Measurements from ENCODE around the gene PSMA7.

PSMA7 gene

DNA sequence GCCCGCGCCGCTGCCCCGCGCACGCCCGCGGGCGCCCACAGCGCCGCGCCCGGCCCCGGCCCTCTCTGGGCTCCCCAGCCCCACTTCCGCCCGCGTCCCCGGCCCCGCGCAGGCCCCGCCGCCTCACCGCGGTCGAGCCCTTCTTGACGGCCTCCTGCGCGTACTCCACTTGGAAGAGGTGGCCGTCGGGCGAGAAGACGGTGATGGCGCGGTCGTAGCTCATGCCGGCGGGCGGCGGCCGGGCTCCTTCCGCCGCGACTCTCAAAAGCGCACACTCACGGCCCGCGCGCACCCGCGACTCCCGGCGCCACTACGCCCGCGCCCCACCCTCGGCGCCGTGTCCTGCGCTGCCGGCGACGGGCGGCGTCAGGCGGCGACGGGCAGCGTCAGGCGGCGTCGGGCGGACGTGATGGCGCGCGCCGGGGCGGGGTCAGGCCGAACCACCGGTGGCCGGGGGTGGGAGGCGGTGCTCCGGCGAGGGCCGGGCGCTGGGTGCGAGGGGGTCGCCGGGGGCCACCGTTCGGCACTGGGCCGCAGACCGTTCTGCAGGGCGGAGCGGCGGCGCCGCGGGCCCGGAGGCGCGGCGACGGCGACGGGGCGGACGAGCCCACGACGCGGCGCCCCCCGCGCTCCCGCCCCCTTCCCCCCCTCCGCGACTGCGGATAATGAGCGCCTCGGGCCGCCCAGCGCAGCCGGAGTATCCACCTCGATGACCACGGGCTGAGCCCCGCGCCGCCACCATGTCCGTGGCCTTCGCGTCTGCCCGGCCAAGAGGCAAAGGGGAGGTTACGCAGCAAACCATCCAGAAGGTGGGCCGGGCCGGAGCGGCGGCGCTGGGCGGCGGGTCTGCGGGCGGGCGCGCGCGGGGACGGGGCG lies at the start of gene PSMA7, which contains the start of gene SS18L1:
TSS of gene PSMA7 (minus strand) at position 314 of the 876 bp plus-strand sequence. CDS start at position 223, 91 bp downstream.
TSS of gene SS18L1 (plus strand) at position 689 of the 876 bp plus-strand sequence. CDS start at position 741, 52 bp downstream.
- DNase-seq = peak; percentile 68 to 93

GRCh38 chr20:62192635-62193034 lies 49.4 kb upstream of the PSMA7 start:
- no peak for DNase-seq

- DNase-seq = no peak
Measured at GRCh38 chr20:62191781-62192559, 48.8 kb upstream of the PSMA7 start.

GRCh38 chr20:62190639-62191411 lies 47.6 kb upstream of the PSMA7 start:
- DNase-seq = no peak

- DNase-seq = no peak
Measured at GRCh38 chr20:62186887-62187866, 44.0 kb upstream of the PSMA7 start.

- DNase-seq = no peak
Measured at GRCh38 chr20:62186096-62186426, 42.9 kb upstream of the PSMA7 start.

DNA sequence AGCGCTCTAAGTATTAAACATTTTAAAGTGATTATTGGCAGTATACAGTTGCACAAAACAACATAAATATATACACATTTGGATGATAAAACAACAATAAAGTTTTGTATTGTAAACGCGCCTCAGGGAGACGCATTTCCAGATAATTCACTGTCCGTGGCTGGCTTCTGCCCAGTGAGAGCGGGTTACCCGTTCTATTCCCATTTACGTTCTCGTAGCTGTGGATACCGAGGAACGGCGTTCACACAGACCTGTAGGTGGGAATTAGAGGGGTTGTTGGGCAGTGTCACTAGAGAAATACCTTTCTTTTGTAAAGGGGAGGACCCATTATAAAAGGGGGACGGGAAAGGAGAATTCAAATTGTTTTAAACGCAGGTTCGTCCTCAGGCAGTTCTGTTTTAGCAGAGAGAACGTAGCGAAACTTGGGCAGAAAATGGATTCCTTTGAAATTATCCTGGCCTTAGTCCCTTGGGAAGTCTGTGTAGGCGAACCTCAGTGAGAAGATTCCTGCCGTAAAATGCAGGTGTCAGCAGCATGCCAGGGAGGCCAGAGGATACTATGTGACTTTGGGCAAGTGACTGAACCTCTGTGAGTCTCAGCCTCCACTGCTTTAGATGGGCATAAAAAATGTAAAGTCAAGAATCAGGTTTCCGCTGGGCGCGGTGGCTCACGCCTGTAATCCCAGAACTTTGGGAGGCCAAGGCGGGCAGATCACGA lies 40.4 kb upstream of the PSMA7 start:
- no peak for DNase-seq

GRCh38 chr20:62182469-62183425 lies 39.6 kb upstream of the PSMA7 start, which contains the start of gene MTG2:
Gene MTG2, plus strand, starts transcription at chr20:62183028. Its CDS starts 10,393 bp downstream, at chr20:62193421.
- peak; percentile 89 to 95 for DNase-seq

DNA sequence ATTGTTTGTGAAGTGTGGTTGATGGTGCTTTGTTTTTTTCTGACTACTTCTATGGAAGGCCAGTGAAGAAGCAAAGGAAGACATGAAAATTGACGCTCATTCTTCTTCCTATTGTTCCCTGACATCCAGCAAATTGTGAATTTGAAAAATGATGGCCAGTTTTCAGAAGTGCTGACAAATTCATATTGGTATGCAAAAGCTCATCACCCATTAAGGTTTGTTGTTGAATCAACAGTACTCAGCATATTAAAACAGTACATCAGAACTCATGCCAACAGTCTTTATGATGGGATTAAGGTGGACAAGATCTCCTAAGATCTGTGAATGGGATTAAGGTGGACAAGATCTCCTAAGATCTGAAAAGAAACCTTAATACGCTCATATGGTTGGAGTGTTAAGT lies 38.6 kb upstream of the PSMA7 start:
- DNase-seq = no peak

- no peak for DNase-seq
Measured at GRCh38 chr20:62179162-62179504, 35.9 kb upstream of the PSMA7 start.

DNA sequence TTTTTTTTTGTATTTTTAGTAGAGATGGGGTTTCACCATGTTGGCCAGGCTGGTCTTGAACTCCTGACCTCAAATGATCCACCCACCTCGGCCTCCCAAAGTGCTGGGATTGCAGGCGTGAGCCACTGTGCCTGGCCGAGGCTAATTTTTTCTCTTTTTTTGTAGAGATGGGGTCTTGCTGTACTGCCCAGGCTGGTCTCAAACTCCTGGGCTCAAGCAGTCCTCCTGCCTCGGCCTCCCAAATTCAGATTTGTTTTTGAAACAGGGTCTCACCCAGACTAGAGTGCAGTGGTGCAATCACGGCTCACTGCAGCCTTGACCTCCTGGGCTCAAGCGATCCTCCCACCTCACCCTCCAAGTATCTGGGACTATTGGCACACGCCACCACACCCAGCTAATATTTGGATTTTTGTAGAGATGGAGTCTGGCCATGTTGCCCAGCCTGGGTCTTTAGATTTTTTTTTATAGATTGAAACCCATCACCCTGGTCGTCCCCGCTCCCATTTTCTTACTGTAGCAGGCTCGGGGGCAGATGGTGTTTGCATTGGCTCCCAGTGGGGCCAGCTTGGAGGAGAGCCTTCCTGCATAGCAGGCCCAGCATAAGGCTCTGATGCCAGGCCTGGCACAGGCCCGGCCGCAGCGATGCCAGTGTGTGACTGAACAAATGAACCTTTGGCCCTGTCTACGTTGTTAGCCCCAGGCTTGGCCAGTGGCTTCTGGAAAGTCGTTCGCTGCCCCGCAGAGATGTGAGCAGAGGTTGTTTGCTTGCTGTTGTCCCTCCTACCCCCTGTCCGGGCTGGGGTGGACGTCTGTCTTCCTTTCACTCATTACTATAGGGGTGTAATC lies 35.3 kb upstream of the PSMA7 start:
- no peak for DNase-seq

GRCh38 chr20:62177307-62177706 lies 34.1 kb upstream of the PSMA7 start:
- no peak for DNase-seq

GRCh38 chr20:62176866-62177265 lies 33.7 kb upstream of the PSMA7 start:
- no peak for DNase-seq

DNA sequence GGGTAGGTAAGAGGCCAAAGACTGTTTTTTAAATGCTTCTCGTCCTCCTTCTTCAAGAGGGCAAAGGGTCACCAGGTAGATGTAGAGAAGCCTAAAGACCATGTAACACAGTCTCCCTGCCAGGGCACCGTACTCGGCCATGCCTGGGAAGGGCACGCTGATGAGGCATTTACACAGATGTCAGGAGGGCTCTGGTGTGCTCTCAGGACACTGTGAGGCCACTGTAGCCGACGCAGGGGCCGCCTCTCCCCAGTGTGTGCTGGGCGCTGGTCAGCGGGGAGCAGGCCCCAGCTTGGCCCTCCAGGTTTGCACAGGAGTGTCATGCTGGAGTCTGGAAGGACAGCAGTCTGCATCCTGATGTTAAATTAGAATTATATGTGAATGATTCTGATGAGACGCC lies 32.5 kb upstream of the PSMA7 start:
- DNase-seq = no peak

DNA sequence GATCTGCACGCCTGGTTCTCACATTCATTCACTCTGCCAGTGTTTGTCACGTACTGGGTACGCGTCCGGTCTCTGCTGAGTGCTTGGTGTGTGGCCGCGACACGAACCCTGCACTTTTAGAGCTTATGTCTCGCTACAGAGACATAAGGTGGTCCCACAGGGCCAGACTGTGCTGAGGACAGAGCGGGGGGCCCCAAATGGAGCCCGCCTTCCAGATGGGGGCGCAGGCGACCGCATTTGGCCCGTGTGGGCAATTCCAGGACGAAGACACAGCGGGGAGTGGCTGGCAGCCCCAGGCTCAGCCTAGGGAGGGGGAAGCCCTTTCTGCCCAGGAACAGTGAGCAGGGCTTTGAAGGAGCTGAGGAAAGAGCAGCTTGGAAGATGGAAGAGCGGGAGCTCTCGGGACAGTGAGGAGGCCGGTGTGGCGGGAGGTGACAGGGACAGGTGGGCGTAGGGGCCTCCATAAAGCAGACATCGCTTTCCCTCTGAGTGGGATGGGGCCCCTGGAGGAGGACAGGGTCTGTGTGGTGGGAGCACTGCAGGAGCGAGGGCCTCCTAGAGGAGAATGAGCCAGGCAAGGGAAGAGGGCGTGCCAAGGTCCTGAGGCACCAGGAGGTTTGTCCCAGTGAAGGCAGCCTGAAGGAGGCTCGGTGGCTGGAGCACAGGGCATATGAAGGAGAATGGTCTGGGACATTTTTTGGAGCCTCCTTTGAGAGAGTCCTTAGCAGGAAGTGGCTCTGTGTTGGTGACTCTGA lies 31.9 kb upstream of the PSMA7 start:
- DNase-seq = no peak

- no peak for DNase-seq
Measured at GRCh38 chr20:62174021-62174804, 31.0 kb upstream of the PSMA7 start.

DNA sequence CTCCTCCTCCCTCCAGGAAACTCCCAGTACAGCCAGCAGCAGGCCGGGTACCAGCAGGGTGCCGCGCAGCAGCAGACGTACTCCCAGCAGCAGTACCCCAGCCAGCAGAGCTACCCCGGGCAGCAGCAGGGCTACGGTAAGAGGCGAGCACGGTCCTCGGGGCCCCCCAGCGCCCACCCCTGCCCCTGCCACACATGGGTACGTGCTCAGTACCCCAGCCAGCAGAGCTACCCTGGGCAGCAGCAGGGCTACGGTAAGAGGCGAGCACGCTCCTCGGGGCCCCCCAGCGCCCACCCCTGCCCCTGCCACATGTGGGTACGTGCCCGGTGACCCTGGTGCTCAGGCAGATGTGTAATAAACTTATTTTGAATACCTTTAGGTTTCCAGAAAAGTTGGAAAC lies 29.5 kb upstream of the PSMA7 start:
- DNase-seq = no peak

All from NCI-H187 (cell line).